Liver (tissue), 2 donors: ENCODE measurements around the gene PRRG4.

Experiments used
- YY1 ChIP-seq: IDR thresholded peaks from 2 replicates; pipeline ENCODE4 v1.6.1; 2016; ENCODE audit warnings: antibody characterized with exemption, mild to moderate bottlenecking
- TF ChIP-seq, protein P1 (sequence below): fragments of 150-350 bp; IDR thresholded peaks from 2 replicates; pipeline ENCODE4 v1.5.1; 2017; ENCODE audit warnings: improper control_type of control experiment, low read depth, low read length; ENCODE audit not compliant: missing input control
- donor health status: healthy.

DNA sequence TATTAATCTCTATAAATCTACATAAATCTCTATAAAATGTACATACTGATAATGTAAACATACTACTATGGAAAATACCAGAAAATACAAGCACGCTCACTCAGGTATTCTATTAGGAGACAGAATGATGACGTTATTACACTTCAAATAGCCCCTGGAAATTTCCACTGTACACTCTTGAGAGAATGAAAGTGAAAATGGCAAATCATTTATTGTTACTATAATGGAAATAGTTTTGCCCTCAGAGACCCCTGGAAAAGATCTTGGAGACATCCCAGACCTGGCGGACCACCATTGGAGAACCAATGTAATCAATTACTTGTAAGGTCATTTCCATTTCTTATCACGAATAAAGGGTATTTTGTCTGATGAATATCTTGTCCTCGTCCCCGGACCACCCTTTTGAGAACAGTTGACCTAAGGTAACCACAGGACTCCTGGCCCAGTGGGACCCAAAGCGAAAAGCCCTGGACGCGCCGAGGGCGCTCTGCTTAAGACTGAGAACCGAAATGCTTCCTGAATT is 509 bp upstream of the PRRG4 start:
- no peak for TF ChIP-seq YY1
- TF ChIP-seq, protein P1, sequence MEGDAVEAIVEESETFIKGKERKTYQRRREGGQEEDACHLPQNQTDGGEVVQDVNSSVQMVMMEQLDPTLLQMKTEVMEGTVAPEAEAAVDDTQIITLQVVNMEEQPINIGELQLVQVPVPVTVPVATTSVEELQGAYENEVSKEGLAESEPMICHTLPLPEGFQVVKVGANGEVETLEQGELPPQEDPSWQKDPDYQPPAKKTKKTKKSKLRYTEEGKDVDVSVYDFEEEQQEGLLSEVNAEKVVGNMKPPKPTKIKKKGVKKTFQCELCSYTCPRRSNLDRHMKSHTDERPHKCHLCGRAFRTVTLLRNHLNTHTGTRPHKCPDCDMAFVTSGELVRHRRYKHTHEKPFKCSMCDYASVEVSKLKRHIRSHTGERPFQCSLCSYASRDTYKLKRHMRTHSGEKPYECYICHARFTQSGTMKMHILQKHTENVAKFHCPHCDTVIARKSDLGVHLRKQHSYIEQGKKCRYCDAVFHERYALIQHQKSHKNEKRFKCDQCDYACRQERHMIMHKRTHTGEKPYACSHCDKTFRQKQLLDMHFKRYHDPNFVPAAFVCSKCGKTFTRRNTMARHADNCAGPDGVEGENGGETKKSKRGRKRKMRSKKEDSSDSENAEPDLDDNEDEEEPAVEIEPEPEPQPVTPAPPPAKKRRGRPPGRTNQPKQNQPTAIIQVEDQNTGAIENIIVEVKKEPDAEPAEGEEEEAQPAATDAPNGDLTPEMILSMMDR = no peak
